Measurements from ENCODE around the gene XRCC1.
"Not testable (repeated sequence)": the region's sequence is repeated elsewhere in the genome, so short reads cannot be mapped to it uniquely, and the experiment has no call there.

Gene XRCC1

DNA sequence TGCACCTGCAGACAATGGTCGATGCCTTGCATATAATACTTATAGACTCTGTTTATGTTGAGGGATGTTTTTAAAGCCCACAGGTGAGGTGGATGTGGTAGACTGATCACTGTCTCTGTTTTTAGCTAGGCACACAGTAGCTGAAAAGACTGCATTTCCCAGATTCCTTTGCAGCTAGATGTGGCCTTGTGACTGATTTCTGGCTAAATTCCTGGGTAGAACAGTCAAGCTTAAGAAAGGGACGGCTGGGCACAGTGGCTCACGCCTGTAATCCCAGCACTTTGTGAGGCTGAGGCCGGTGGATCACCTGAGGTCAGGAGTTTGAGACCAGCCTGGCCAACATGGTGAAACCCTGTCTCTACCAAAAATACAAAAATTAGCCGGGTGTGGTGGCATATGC lies 25.0 kb upstream of the XRCC1 start:
- not testable (repeated sequence) for DNase-seq (ENCODE audit: low read depth in 2 of 2)

DNA sequence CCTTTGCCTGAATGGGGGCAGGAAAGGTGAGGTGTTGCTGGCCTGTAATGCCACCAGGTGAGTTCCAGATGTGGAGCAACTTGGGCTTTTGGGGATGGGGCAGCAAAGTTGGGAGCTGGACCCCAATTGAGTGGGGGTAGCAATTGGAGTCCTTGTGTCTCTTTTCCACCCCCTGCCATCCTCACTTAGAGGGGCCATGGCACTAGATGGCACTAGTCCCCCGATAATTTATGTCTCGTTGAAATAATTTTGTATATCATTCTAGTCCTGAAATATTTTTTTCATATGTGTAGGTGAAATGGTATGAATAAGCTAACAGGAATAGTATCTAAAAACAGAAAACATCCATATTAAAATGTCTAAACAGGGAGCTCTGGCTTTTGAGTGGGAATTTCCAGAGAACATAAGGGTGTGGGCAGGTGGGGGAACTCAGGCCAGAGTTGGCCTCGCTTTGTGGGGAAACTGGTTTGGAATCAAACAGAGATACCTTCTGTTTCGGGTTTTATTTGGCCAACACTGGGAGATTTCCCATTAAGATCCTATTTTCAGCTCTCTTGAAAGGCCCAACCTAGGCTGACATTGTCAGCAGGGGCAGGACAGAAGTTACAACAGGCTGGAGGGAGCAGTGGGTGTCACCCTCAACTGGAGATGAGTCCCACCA lies 24.4 kb upstream of the XRCC1 start:
- no peak for DNase-seq (ENCODE audit: low read depth in 2 of 2)

DNA sequence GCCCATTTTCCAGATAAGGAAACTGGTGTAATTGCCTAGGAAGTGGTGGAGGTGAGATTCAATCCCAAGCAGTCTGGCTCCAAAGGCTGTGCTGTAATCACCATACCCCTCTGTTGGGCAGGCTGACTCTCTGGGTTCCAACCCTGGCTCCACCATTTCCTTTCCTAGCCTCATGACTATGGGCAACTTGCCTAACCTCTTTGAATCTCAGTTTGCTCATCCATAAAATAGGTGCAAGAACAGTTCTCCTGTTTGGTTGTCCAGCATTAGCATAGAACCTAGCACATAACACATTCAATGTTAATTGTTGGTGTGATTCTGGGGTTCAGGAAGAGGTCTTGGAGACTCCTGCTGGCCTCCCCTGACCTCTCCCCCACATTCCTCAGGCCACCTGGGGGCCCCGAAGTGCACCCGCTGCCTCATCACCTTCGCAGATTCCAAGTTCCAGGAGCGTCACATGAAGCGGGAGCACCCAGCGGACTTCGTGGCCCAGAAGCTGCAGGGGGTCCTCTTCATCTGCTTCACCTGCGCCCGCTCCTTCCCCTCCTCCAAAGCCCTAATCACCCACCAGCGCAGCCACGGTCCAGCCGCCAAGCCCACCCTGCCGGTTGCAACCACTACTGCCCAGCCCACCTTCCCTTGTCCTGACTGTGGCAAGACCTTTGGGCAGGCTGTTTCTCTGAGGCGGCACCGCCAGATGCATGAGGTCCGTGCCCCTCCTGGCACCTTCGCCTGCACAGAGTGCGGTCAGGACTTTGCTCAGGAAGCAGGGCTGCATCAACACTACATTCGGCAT lies 23.3 kb upstream of the XRCC1 start:
- no peak for DNase-seq (ENCODE audit: low read depth in 2 of 2)

DNA sequence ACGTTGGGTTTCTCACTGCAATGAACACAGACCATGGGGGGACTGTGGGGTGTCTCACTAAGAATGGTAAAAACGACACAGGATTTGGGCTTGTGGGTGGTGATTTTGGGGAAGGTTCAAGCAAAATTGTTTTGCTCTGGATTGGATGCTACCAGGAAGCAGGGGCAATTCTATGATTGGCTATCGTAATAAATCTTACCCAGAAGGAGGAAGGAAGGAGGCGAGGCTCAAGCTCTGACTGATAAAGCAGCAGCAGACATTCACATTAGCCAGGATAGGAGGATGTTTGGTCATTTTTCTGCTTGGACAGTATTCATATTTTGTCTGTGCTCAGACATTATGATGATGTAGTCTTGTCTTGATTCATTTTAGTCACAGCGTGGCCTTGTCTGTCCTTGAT lies 22.5 kb upstream of the XRCC1 start:
- DNase-seq (ENCODE audit: low read depth in 2 of 2) = no peak

DNA sequence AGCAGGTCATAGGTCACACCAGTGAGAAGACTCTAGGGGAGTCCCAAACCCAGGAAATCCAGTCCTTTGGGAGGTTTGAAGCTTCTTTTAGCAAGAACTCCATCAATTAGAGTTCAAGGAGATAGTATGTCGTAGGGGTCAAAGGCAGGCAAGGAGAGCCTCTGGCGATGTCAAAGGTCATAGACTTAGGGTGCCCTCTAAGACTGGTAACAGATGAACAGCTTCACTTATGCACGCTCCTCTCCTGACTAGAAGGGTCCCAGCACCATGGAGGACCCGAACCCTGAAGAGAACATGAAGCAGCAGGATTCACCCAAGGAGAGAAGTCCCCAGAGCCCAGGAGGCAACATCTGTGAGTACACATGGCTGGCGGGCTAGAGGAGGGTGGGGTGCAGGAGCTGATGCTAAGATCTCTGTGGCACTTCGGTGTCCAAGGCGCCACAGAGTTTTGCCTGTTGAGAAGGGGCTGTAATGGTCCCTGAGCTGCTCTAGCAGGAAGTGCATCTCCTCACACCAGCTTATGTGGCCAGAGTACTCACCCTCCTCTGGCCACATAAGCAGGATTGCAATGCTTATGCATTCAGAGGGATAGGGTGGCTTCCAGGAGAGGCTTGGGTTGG lies 21.6 kb upstream of the XRCC1 start:
- DNase-seq (ENCODE audit: low read depth in 2 of 2) = no peak

DNA sequence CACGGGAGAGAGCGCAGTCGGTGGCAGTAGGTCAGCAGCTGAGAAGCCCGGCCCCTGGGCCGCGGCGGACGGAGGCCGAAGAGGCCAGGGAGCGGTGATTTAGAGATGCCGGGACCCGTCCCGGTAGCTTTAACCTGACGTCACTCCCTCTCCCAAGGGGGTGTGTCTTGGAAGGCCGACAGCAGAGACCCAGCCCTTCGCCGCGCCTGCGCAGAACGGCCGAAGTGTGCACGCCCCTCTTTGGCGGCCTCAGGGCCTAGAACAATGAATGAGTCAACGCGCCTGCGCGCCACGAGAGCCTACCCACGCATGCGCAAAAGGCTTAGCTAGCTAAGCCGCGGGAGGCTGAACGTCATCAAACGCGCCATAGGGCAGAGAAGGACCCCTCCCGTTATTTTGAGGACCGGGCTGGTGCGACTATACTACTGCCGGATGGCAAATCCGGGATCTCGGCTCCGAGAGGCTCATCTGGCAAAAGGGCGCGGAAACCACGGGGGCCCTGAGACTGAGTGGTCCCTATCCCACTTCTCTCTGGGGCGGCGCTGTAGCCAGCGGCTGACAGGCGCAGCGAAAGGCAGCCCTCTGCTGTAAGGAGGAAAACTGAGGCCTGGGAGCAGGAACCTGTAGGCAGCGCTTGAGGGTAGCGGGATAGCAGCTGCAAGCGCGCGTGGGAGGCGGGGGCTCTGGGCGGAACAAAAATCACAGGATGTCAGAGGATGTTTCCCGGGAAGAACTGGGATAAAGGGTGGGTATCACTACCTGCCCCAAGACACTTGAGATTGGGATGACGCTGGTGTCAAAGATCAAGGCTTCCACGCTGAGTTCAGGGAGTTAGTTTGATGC lies 20.9 kb upstream of the XRCC1 start, which contains the start of the genes IRGQ and ZNF576:
Gene IRGQ (minus strand): TSS at position 136 of the 843 bp plus-strand sequence. CDS start 796 bp downstream, outside the sequence.
Gene ZNF576 (plus strand): TSS at position 597 of the 843 bp plus-strand sequence. CDS start 514 bp downstream, outside the sequence.
- peak; percentile 98 for DNase-seq (ENCODE audit: low read depth in 2 of 2)

DNA sequence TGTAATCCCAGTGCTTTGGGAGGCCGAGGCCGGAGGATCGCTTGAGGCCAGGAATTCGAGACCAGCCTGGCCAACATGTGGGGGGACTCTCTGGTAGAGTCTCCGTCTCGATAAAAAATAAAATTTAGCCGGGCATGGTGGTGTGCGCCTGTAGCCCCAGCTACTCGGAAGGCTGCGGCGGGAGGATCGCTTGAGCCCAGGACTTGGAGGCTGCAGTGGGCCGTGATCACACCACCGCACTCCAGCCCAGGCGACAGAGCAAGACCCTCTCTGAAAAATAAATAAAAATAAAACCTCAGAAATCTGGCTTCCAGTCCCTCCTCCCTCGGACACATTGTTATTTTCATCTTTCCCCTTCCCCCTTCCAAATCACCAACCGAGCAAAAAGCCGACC lies 20.3 kb upstream of the XRCC1 start:
- no peak for DNase-seq (ENCODE audit: low read depth in 2 of 2)

DNA sequence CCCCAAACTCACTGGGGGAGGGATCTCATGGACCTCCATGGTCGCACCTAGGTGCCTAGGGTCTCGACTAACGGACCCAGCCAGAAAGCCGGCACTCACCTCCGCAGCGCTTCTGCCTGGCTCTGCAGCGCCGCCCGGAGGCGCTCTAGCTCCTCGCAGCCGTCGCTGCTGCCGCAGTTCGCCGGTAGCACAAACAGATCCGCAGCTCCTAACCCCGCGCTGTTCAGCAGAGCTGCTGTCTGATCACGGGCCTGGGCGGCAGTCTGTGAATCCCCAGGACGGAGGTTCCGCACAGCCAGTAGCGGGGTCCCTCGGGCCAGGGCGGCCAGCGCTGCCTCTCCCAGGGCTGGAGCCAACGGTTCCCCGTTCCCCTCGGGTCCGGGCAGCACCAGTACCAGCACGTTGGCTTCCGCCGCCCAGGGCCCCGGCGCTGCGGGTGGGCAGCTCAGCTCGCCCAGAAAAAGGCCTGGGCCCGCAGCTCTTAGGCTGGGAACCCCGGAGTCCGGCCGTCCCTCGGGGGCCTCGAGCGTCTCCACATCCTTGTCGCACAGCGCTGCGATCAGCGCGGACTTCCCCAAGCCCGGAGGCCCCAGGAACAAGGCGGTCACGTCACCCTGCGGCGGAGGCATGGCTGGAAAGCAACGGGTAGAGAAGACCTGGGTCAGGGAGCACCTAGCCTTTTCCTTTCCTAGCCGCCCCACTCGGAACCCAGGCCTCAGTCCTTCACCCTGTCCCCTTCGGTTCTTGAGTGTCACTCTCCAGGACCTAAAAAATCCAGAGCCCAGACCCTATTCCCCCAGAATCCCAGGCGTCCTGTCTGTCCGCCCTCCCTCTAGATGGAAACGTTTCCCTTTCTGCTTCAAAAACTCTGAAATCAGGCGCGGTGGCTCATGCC lies 19.6 kb upstream of the XRCC1 start:
- DNase-seq (ENCODE audit: low read depth in 2 of 2) = no peak

DNA sequence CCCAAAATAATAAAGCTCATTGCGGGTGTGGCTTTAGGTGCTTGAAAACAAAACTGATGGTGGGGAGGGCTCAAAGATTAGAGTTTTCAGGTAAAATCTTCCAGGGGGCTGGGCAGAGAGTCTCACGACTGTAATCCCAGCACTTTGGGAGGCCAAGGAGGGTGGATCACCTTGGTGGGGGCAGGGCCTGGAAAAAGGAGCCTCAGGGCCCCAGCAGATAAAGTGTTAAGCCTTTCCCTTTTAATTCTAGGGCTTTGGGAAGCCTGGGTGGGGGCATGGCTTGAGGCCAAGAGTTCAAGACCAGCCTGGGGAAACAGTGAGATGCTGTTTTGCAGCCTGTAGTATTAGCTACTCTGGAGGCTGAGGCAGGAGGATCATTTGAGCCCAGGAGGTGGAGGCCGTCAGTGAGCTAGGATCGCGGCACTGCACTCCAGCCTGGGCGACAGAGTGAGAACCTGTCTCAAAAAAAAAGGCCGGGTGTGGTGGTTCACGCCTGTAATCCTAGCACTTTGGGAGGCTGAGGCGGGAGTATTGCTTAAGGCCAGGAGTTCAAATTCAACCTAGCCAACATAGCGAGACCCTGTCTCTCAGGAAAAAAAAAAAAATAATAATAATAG lies 18.9 kb upstream of the XRCC1 start:
- DNase-seq (ENCODE audit: low read depth in 2 of 2) = no peak

DNA sequence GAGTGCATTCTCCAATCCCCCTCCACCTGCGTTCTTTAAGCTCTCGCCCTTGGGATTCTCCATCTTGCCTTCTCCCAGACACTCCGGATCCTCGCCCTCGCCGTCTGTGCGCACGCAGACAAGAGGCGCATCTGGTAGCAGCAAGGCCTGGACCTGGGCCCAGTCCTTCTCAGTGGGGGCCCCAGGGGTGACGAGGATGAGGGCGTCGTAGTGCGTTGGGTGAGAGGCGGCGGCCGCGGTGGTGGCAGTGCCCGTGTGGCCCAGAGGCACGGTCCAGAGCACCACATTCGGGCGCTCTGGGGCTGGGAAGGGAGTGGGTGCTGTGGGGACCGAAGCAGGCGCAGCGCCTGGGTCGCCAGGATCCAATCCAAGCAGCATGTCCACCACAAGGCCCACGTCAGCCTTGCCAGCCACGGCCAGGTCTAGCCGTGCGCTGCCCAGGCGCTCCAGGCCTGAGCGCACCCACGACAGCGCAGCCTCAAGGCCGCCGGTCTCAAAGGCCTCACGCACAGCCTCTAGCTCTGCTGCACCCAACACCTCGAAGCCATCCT lies 17.5 kb upstream of the XRCC1 start:
- no peak for DNase-seq (ENCODE audit: low read depth in 2 of 2)

DNA sequence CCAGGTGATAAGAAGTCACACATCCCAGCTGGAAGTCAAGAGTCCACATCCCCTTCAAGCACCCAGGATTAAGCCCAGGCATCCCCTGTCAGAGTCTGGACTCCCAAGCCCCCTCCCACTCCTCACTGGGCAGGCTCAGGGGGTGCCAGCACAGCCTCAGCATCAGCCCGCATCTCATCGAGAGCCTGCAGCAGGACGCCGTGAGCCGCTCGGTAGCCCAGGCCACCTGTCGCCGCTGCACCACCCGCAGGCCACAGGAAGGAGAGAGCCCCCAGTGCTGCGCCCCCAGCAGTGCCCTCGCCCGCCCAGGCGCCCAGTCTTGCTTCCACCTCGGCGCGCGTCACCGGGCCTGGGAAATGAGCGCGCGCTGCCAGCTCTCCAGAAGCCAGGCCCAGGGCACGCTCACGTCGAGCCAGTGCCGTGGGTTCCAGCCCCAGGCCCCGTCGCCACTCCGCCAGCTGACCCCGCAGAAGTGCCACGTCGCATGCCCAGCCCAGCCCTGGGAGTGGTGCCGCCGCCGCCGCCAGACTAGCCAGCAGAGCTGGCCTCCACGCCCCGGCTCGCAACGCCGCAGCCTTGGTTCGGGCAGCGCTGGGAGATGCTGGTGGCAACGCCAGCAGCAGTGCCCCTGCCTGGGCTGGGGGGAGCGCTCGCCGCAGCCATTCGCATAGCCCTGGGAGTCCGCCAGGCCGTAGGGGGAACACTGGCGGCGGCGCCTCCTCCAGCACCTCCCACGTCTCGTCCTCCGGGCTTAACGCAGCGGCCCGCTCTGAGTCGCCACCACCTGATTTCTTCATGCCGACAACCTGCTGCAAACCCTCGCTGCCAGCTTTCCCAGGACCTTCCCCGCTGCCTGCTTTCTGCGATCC lies 16.8 kb upstream of the XRCC1 start:
- no peak for DNase-seq (ENCODE audit: low read depth in 2 of 2)

DNA sequence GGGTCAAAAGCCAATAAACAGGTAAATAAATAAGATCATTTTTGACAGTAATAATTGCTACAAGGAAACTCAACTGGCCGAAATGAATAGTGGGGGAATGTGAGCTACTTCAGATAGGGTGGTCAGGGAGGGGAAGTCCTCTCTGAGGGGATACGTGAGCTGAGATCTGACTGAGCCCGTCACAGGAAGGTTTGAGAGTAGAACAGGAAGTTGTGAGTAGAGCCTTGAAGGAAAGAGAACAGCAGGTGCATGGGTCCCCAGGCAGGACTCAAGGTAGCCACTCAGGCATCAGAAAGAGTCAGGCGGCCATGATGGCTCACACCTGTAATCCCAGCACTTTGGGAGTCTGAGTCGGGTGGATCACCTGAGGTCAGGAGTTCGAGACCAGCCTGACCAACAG lies 14.4 kb upstream of the XRCC1 start:
- DNase-seq (ENCODE audit: low read depth in 2 of 2) = no peak

DNA sequence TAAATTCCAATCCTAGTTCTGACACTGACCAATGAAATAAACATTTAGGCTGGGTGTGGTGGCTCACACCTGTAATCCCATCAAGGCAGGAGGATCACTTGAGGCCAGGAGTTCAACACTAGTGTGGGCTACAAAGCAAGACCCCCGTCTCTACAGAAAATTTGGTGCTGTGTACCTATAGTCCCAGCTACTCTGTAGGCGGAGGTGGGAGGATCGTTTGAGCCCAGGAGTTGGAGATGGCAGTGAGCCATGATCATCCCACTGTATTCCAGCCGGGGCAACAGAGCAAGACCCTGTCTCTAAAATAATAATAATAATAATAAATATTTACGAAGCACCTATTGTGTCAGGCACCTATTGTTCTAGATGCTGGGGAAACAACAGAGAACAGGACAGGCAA lies 13.9 kb upstream of the XRCC1 start:
- no peak for DNase-seq (ENCODE audit: low read depth in 2 of 2)

DNA sequence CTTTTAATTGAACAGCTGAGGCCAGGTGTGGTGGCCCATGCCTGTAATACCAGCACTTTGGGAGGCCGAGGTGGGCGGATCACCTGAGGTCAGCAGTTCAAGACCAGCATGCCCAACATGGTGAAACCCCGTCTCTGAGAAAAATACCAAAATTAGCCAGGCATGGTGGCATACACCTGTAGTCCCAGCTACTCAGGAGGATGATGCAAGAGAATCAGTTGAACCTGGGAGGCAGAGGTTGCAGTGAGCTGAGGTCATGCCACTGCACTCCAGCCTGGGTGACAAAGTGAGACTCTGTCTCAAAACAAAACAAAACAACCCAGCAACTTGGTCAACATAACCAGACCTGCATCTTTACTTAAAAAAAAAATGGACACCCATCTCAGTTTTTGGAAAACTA lies 11.7 kb upstream of the XRCC1 start:
- not testable (repeated sequence) for DNase-seq (ENCODE audit: low read depth in 2 of 2)

DNA sequence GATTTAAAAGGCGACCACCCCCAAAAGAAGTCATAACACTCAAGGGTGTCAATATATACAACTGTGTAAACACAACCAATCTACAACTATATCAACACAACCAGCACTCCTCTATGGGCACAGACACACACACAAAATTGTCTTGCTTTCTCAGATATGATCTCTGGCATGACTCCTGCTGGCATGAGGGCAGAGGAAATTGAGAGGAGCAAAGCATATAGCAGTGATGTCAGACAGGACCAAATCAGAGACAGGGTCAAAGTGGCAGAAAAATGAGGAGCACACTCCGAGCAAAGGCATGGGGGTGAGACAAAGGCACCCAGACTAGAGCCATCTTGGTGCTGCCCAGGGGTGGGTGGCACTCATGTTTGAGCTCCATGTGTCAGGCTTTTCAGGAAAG lies 11.0 kb upstream of the XRCC1 start:
- DNase-seq (ENCODE audit: low read depth in 2 of 2) = no peak

DNA sequence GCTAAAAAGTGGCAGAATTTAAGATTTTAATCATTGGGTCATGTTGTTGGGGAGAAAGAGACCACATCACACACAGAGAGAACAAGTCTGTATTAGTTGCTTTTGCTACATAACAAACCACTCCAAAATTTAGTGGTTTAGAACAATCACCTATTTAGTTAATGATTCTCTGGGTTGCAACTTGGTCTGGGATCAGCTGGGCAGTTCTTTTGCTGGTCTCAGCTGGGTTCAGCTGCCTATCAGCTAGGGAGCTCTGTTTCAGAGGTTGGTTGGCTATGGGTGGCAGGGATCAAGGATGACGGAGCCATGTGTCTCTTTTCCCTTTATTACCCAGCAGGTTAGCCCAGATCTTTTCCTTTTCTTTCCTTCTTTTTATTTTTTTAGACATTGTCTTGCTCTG lies 9.2 kb upstream of the XRCC1 start:
- DNase-seq (ENCODE audit: low read depth in 2 of 2) = no peak

DNA sequence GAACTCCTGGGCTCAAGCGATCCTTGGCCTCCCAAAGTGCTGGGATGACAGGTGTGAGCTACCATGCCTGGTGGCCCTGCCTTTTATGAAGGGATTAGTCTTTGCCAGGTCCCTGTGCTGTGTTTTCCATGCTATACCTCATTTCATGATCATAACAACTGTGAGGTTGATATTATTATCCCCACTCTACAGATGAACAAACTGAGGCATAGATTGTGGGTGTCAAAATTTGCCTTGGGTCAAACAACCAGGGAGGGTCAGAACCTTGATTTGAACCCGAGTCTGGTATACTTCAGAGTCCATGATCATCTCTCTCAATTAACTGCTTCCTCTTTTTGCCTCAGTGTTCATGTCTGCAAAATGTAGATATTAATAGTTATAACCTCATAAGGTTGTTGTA lies 7.2 kb upstream of the XRCC1 start:
- no peak for DNase-seq (ENCODE audit: low read depth in 2 of 2)

DNA sequence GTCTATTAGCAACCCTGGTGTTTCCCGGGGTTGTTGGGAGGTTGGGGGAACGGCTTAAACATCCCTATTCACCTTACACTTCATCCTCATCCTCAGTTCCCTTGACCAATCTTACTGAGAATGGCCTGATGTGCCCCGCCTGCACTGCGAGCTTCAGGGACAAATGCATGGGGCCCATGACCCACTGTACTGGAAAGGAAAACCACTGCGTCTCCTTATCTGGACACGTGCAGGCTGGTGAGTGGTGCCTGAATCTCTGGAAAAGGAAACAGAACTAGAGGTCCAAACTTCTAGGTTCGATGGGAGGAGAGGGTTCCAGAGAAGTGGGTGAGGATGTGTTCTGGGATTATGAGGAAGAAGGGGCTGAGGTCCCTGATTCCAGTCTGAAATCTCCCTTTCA lies 6.1 kb upstream of the XRCC1 start:
- no peak for DNase-seq (ENCODE audit: low read depth in 2 of 2)

DNA sequence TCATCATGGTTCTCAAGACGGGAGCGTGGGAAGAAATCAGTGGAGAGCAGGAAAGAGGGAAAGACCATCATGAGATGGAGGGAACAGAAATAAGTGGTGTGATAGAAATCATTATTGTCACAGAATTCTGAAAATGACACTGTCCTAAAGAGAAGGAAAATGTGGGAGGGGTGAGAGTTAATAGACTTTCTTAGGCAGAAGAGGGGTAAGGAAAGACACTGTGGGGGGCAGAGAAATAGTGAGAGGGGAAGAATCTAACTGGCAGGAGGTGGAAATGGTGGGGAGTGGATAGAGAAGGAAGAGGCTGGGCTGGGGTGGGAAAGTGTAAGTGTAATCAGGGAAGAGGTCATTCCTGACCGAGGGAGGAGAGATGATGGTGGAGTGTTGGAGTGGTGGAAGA lies 3.5 kb upstream of the XRCC1 start:
- DNase-seq (ENCODE audit: low read depth in 2 of 2) = no peak
